Measurements from ENCODE around the gene CHIC2.
"Not testable (repeated sequence)": the region's sequence is repeated elsewhere in the genome, so short reads cannot be mapped to it uniquely, and the experiment has no call there.

Gene CHIC2

GRCh38 chr4:54061067-54061466 lies 3.3 kb downstream of the CHIC2 start:
- no peak for DNase-seq (ENCODE audit: low read depth)

DNA sequence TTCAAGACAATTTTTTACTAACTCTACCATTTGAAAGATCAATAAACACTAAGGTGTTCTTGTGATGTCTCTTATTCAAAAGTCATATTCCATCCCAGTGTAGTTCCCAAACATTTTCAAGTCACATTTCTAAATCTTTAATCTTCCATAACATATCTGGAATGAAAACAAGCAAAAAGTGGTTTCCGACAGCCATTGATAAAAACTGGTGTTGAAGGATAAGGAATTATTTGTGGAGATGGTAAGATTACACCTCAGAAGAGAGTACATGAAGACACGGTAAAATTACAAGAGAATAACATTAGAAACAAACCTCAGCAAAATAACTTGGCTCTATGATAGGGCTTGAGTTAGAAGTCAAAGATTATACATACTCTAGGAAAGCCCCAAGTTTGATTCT lies 4.3 kb downstream of the CHIC2 start:
- DNase-seq (ENCODE audit: low read depth), result no peak

- DNase-seq (ENCODE audit: low read depth), result no peak
Measured at GRCh38 chr4:54058171-54058570, 6.2 kb downstream of the CHIC2 start.

DNA sequence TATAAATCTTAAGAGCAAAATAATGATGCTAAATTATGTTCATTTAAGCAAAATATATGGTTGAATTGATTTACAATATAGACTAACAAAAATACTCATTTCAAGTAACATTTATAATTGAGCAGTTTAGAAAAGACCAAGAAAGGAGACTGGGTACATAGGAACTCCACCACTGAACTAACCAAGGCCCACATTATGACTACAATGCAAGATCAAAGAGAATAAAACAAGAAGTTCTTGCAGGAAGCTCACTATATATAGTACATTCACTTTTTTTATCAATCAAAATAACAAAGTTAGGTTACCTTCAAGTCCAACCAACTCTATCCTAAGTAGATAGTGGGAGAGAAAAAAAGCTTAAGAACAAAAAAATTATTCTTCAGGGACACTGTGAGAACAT lies 8.0 kb downstream of the CHIC2 start:
- DNase-seq (ENCODE audit: low read depth), result no peak

GRCh38 chr4:54055494-54055893 lies 8.9 kb downstream of the CHIC2 start:
- DNase-seq (ENCODE audit: low read depth), result no peak

GRCh38 chr4:54054501-54054900 lies 9.9 kb downstream of the CHIC2 start:
- DNase-seq (ENCODE audit: low read depth), result no peak

DNA sequence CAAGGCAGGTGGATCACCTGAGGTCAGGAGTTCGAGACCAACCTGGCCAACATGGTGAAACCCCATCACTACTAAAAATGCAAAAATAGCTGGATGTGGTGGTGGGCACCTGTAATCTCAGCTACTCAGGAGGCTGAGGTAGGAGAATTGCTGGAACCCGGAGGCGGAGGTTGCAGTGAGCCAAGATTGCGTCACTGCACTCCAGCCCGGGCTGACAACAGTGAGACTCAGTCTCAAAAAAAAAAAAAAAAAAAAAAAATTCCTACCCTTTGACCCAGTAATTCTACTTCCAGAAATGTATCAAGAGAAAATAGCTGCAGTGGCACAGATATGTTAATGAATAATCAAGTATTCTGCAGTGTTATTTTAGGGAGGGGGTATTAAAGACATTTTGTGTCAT lies 11.1 kb downstream of the CHIC2 start:
- not testable (repeated sequence) for DNase-seq (ENCODE audit: low read depth)

DNA sequence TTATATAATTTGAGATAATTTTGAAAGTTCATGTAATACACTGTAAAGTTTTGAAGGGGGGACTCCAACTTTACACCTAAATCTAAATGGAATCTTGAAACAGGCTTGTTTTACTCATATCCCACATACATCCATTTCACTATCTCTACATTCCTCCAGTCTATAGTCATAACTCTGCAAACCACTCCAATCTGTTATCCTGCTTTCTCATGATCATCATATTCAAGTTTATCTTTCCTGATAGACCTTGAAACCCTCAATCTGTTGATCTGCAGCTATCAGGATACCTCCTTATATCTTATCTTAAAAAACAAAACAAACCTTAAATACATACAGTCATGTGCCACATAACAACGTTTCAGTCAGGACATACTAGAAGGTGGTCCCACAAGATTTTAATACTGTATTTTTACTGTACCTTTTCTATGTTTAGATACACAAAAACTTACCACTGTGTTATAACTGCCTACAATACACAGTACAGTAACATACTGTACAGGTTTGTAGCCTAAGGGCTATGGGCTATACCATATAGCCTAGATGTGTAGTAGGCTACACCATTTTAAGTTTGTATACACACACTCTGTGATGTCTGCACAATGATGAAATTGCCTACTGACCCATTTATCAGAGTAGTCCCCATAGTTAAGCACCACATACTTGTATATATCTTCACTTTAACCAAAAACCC lies 14.0 kb downstream of the CHIC2 start:
- DNase-seq (ENCODE audit: low read depth), result no peak

DNA sequence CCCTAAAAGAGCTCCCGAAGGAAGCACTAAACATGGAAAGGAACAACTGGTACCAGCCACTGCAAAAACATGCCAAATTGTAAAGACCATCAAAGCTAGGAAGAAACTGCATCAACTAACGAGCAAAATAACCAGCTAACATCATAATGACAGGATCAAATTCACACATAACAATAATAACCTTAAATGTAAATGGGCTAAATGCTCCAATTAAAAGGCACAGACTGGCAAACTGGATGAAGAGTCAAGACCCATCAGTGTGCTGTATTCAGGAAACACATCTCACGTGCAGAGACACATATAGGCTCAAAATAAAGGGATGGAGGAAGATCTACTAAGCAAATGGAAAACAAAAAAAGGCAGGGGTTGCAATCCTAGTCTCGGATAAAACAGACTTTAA lies 20.8 kb downstream of the CHIC2 start:
- DNase-seq (ENCODE audit: low read depth), result not testable (repeated sequence)

DNA sequence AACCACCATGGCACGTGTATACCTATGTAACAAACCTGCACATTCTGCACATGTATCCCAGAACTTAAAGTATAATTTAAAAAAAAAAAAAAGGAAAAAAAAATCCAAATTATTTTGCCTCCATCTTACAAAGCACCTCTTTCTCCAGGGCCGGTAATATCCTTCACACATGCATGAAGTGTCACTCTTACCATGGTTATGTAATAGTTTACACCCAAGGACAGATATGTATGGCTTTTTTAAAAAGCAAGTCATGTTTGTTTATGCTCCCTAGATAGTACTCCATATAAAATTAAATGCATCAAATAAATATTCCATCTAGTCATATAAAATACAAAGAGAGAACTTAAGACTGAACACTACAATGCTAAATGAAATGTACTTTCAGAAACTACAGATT lies 22.5 kb downstream of the CHIC2 start:
- DNase-seq (ENCODE audit: low read depth), result no peak

GRCh38 chr4:54041100-54041499 lies 23.3 kb downstream of the CHIC2 start:
- DNase-seq (ENCODE audit: low read depth), result no peak

- DNase-seq (ENCODE audit: low read depth), result no peak
Measured at GRCh38 chr4:54038056-54038455, 26.3 kb downstream of the CHIC2 start.

DNA sequence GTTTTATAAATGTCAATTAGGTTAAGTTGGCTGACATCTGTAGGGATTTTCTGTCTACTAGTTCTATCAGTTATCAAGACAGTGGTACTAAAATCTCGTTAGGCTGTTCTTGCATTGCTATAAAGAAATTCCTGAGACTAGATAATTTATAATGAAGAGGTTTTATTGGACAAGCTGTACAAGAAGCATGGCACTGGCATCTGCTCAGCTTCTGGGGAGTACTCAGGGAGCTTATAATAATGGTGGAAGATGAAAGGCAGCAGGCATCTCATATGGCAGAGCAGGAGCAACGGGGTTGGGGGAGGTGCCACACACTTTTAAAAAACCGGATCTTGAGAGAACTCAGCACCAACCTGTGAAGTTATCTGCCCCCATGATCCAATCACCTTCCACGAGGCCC lies 28.2 kb downstream of the CHIC2 start:
- DNase-seq (ENCODE audit: low read depth), result no peak

DNA sequence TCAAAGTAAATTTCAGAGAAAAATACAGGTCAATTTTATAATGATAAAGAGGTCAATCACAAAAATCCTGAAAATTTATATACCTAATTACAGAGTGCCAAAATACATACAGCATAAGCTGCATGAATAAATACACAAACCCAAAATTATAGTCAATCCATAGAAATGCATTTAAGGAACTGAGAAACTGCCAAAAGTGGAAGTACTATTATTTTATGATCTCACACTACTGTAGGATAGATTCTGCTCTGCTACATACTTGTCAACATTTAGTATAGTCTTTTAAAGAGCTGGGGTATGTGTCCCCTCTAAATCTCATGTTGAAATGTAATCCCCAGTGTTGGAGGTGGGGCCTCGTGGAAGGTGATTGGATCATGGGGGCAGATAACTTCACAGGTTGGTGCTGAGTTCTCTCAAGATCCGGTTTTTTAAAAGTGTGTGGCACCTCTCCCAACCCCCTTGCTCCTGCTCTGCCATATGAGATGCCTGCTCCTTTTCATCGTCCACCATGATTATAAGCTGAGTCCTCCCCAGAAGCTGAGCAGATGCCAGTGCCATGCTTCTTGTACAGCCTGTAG lies 31.8 kb downstream of the CHIC2 start:
- DNase-seq (ENCODE audit: low read depth), result no peak

- no peak for DNase-seq (ENCODE audit: low read depth)
Measured at GRCh38 chr4:54027311-54027710, 37.1 kb downstream of the CHIC2 start.

DNA sequence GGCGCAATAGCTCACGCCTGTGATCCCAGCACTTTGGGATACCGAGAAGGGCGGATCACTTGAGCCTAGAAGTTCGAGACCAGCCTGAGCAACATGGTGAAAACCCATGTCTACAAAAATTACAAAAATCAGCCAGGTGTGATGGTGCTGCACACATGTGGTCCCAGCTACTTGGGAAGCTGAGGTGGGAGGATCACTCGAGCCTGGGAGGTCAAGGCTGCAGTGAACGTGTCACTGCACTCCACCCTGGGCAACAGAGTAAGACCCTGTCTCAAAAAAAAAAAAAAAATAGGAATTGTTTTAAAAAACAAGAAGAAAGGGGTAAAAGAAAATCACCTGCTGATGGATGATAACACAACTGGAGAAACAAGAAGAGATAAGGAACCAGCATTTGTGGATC lies 38.8 kb downstream of the CHIC2 start:
- no peak for DNase-seq (ENCODE audit: low read depth)

GRCh38 chr4:54023019-54023418 lies 41.4 kb downstream of the CHIC2 start:
- DNase-seq (ENCODE audit: low read depth), result not testable (repeated sequence)

GRCh38 chr4:54017974-54018373 lies 46.4 kb downstream of the CHIC2 start:
- no peak for DNase-seq (ENCODE audit: low read depth)

DNA sequence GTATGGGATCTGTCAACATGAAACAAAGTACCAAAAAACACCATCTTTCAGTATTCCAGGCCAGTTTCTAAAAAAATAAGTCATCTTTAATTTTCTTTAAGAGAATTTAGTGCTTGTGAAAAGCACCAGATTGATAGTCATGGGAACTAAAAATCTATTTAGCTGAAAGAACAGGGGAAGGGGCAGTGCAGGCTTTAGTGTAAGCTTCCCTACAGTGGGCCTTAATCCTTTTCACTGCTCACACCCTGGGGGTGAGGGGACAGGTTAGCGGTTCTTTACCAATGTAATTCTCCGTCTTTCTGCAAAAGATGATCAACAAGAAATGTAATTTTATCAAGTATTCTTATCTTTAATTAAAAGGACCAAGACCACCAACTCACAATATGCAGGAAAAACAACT lies 47.1 kb downstream of the CHIC2 start:
- DNase-seq (ENCODE audit: low read depth), result no peak

- DNase-seq (ENCODE audit: low read depth), result no peak
Measured at GRCh38 chr4:54016504-54016903, 47.9 kb downstream of the CHIC2 start.

DNA sequence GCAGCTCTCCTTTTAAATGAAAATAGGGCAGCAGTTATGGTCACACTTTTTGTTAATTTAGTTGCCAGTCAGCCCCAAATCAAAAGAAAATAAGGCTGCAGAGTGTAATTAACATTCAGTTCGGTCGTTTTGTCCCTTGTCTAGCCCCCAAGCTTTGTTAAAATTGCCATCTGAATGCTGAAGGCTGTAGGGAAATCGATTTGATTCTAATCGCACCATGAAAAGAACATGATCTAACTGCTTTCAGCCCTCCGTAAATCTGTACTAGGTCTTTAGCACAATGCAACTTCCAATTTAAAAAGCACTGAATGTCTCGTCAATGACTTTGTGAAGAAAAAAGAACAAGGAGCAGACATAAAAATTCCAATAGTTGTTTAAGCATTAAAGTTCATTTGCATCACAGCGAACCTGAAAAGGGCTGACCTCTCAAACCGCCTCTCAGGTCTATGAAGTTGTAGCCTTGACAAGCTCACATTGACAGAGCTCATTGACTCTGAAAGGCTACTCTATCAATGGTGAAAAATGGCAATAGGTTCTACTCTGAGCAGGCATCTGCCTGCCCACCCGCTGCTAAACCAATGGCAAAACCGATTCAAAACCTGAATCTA lies 48.9 kb downstream of the CHIC2 start:
- DNase-seq (ENCODE audit: low read depth), result no peak

- DNase-seq (ENCODE audit: low read depth), result no peak
Measured at GRCh38 chr4:54014666-54015160, 49.7 kb downstream of the CHIC2 start.

GRCh38 chr4:54011201-54011600 lies 53.2 kb downstream of the CHIC2 start:
- no peak for DNase-seq (ENCODE audit: low read depth)

GRCh38 chr4:54006755-54007154 lies 57.6 kb downstream of the CHIC2 start:
- DNase-seq (ENCODE audit: low read depth), result no peak

Data from activated T-helper 1 cell treated with Interleukin-2 at 50 U/mL for 16 hours (primary cell).